Ishikawa (cell line): Measurements from ENCODE around the gene ZDHHC5.
A peak's percentile ranks its signal among the peaks of the same experiment; 100 is the strongest.

Experiments
- CEBPB ChIP-seq: IDR thresholded peaks from 2 replicates; pipeline ENCODE4 v1.6.1; 2012
- CREB1 ChIP-seq: IDR thresholded peaks from 2 replicates; pipeline ENCODE4 v1.6.1; 2012; ENCODE audit warnings: low read depth
- EGR1 ChIP-seq: IDR thresholded peaks from 2 replicates; pipeline ENCODE4 v1.6.1; 2012
- EP300 ChIP-seq: IDR thresholded peaks from 2 replicates; pipeline ENCODE4 v1.6.1; 2012; ENCODE audit warnings: borderline replicate concordance
- FOXM1 ChIP-seq: IDR thresholded peaks from 2 replicates; pipeline ENCODE4 v1.6.1; 2012; ENCODE audit warnings: low read depth, borderline replicate concordance
- NFIC ChIP-seq: IDR thresholded peaks from 2 replicates; pipeline ENCODE4 v1.6.1; 2012
- RAD21 ChIP-seq: IDR thresholded peaks from 2 replicates; pipeline ENCODE4 v1.6.1; 2012; ENCODE audit warnings: low read depth
- TAF1 ChIP-seq: IDR thresholded peaks from 2 replicates; pipeline ENCODE4 v1.6.1; 2012; ENCODE audit warnings: low read depth, mild to moderate bottlenecking
- TCF12 ChIP-seq: IDR thresholded peaks from 2 replicates; pipeline ENCODE4 v1.6.1; 2012; ENCODE audit warnings: low read depth
- TEAD4 ChIP-seq: IDR thresholded peaks from 2 replicates; pipeline ENCODE4 v1.6.1; 2012
- YY1 ChIP-seq: IDR thresholded peaks from 2 replicates; pipeline ENCODE4 v1.6.1; 2012; ENCODE audit warnings: low read depth
- ZBTB7A ChIP-seq: IDR thresholded peaks from 2 replicates; pipeline ENCODE4 v1.6.1; 2012; ENCODE audit warnings: low read depth
- TF ChIP-seq, protein P1 (sequence below): IDR thresholded peaks from 2 replicates; pipeline ENCODE4 v1.6.1; 2012; ENCODE audit warnings: low read depth, mild to moderate bottlenecking
- TF ChIP-seq, protein P2 (sequence below): IDR thresholded peaks from 2 replicates; pipeline ENCODE4 v1.6.1; 2012
- TF ChIP-seq, protein P3 (sequence below): IDR thresholded peaks from 2 replicates; pipeline ENCODE4 v1.6.1; 2012

The ZDHHC5 gene

DNA sequence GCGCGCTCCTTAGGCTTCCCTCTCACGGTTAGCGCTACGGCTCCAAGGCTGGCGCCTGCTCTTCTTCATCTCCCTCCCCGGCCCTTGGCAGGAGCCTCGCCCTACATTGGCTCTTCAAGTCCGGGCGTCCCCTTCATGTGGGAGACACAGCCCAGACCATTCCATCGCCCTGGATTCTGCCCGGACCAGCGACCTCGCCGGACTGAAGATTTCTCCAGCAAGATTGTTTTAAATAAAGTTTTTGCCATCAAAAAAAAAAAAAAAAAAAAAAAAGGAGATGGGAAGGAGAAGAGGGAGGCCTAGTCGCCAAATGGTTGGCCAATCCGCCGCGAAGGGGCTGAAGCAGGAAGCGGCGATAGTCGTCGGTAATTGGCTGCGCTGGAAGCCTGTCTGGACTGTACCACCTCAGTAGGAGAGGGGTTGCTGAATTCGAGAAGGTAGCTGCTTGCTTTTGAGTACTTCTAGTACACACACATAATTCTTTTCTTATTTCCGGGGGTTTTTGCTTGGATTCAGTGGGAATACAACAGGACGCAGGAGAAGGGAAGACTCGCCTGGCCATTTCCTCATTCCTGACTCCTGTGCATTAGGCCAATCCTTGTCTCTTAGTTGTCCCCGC, 688 bp upstream of the ZDHHC5 start:
- TF ChIP-seq EP300, result peak; percentile 63
- no peak for TF ChIP-seq CREB1
- 0 out of 2 replicates have a peak, but pooled peaks have one; percentile 54 for TF ChIP-seq EGR1
- TF ChIP-seq TAF1, result peak; percentile 72
- TF ChIP-seq ZBTB7A, result no peak
- peak; percentile 23; the same call in 1 of the 2 replicates for TF ChIP-seq CEBPB
- no peak for TF ChIP-seq RAD21
- TF ChIP-seq TCF12, result peak; percentile 53
- TF ChIP-seq TEAD4, result no peak; the same call in 1 of the 2 replicates
- TF ChIP-seq, protein P1, sequence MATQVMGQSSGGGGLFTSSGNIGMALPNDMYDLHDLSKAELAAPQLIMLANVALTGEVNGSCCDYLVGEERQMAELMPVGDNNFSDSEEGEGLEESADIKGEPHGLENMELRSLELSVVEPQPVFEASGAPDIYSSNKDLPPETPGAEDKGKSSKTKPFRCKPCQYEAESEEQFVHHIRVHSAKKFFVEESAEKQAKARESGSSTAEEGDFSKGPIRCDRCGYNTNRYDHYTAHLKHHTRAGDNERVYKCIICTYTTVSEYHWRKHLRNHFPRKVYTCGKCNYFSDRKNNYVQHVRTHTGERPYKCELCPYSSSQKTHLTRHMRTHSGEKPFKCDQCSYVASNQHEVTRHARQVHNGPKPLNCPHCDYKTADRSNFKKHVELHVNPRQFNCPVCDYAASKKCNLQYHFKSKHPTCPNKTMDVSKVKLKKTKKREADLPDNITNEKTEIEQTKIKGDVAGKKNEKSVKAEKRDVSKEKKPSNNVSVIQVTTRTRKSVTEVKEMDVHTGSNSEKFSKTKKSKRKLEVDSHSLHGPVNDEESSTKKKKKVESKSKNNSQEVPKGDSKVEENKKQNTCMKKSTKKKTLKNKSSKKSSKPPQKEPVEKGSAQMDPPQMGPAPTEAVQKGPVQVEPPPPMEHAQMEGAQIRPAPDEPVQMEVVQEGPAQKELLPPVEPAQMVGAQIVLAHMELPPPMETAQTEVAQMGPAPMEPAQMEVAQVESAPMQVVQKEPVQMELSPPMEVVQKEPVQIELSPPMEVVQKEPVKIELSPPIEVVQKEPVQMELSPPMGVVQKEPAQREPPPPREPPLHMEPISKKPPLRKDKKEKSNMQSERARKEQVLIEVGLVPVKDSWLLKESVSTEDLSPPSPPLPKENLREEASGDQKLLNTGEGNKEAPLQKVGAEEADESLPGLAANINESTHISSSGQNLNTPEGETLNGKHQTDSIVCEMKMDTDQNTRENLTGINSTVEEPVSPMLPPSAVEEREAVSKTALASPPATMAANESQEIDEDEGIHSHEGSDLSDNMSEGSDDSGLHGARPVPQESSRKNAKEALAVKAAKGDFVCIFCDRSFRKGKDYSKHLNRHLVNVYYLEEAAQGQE, result no peak
- TF ChIP-seq NFIC, result no peak
- peak; percentile 54 for TF ChIP-seq YY1
- peak; percentile 51; the same call in 1 of the 2 replicates for TF ChIP-seq FOXM1
- TF ChIP-seq, protein P2, sequence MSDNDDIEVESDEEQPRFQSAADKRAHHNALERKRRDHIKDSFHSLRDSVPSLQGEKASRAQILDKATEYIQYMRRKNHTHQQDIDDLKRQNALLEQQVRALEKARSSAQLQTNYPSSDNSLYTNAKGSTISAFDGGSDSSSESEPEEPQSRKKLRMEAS, result peak; percentile 21
- TF ChIP-seq, protein P3, sequence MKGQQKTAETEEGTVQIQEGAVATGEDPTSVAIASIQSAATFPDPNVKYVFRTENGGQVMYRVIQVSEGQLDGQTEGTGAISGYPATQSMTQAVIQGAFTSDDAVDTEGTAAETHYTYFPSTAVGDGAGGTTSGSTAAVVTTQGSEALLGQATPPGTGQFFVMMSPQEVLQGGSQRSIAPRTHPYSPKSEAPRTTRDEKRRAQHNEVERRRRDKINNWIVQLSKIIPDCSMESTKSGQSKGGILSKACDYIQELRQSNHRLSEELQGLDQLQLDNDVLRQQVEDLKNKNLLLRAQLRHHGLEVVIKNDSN, result no peak

DNA sequence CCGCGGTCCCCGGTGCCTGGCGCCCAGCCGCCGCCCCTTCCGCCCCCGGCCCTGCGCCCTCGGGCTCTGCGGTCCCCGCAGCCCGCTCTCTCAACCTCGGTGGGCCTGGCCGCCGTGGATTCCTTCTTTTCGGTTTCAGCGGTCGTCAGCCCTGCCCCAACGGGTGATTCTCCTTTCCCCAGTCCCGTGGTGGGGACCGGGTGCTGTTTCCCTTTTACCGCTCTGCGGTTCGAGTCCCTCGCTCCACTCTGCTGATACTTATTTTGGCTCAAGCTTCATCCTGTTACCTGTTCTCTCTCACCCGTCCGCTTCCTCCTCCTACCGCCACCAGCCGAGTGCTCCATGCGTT, 494 bp downstream of the ZDHHC5 start:
- TF ChIP-seq CREB1, result no peak
- TF ChIP-seq RAD21, result no peak
- no peak for TF ChIP-seq ZBTB7A
- no peak for TF ChIP-seq FOXM1
- no peak for TF ChIP-seq EGR1
- TF ChIP-seq, protein P2, result no peak
- no peak for TF ChIP-seq YY1
- TF ChIP-seq, protein P3, result no peak
- TF ChIP-seq, protein P1, result no peak
- TF ChIP-seq NFIC, result no peak
- no peak for TF ChIP-seq EP300
- no peak for TF ChIP-seq CEBPB
- no peak for TF ChIP-seq TCF12

DNA sequence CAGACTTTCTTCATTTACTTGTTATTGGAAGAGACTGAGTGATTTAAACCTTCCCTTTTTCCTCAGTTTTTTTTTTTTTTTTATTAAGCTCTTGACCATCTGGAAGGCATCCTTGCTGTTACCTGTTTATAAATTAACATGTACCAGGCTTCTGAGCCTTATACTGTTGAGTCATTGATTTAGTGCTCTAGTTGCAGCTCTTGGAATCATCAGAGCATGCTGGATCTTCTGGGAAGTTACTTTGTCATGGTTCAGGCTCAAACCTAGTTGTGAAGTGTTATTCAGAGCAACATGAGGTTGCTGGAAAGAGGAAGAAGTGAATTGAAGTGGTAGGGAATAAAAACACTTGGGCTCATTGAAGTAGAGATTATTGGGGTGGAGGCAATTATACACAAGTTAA, 6.3 kb downstream of the ZDHHC5 start:
- TF ChIP-seq FOXM1 (no peak), RAD21 (no peak), TCF12 (no peak), TEAD4 (no peak), CREB1 (no peak), TAF1 (no peak), YY1 (no peak), EGR1 (no peak), CEBPB (no peak), NFIC (no peak), EP300 (no peak)
- TF ChIP-seq, protein P1, result no peak
- TF ChIP-seq, protein P2, result no peak
